ENCODE data around the gene ARG2.

Gene ARG2

GRCh38 chr14:67574156-67574555, 45.6 kb upstream of the ARG2 start:
- Histone ChIP-seq H3K27ac (no peak overlapping the region), H3K4me3 (no peak overlapping the region)
- DNase-seq (ENCODE audit: low spot score) = no peak
- TF ChIP-seq, protein P1, sequence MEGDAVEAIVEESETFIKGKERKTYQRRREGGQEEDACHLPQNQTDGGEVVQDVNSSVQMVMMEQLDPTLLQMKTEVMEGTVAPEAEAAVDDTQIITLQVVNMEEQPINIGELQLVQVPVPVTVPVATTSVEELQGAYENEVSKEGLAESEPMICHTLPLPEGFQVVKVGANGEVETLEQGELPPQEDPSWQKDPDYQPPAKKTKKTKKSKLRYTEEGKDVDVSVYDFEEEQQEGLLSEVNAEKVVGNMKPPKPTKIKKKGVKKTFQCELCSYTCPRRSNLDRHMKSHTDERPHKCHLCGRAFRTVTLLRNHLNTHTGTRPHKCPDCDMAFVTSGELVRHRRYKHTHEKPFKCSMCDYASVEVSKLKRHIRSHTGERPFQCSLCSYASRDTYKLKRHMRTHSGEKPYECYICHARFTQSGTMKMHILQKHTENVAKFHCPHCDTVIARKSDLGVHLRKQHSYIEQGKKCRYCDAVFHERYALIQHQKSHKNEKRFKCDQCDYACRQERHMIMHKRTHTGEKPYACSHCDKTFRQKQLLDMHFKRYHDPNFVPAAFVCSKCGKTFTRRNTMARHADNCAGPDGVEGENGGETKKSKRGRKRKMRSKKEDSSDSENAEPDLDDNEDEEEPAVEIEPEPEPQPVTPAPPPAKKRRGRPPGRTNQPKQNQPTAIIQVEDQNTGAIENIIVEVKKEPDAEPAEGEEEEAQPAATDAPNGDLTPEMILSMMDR (IDR thresholded peaks at IDR 0.05) = no peak

DNA sequence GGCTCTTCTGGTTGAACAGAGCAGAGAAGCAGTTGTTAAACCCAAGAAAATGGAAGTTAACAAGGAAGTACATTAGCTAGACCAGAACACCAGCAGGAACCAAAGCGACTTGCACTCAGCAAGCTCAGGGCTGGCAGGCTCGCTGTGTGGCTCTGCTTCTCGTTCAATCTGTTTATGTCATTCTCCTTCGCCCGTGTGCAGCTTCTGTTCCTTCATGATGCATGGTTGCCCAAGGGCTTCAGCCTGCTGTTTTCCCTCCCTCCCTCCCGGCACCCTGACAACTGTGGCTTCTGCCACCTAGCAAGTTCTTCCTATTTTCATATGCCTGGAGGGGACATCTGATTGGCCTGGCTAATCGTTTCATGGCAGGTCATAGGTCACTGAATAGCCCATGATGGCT, 44.9 kb upstream of the ARG2 start:
- TF ChIP-seq, protein P1 (IDR thresholded peaks at IDR 0.05) = no peak
- H3K27ac ChIP-seq = no peak overlapping the region
- DNase-seq (ENCODE audit: low spot score) = no peak
- H3K4me3 ChIP-seq = no peak overlapping the region

DNA sequence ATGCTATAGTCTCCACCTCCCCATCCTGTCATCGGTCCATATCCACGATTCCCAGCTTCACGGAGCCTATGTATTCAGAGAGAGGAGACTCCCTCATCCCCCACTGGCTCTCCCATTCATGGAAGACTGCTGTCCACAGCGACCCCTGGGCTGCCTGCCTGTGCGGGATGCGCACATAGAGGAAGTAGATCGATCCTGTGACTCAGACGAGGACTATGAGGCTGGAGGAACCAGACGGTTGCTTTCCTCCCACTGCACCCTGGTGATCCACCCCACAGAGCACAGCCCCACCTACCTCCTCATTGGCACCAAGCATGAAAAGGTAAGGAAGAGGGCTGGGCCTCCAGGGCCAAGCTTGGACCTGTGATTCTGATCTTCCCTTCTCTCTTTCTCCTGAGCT, 44.0 kb upstream of the ARG2 start:
- H3K4me3 ChIP-seq = no peak overlapping the region
- TF ChIP-seq, protein P1 (IDR thresholded peaks at IDR 0.05) = no peak
- DNase-seq (ENCODE audit: low spot score) = no peak
- H3K27ac ChIP-seq = no peak overlapping the region

DNA sequence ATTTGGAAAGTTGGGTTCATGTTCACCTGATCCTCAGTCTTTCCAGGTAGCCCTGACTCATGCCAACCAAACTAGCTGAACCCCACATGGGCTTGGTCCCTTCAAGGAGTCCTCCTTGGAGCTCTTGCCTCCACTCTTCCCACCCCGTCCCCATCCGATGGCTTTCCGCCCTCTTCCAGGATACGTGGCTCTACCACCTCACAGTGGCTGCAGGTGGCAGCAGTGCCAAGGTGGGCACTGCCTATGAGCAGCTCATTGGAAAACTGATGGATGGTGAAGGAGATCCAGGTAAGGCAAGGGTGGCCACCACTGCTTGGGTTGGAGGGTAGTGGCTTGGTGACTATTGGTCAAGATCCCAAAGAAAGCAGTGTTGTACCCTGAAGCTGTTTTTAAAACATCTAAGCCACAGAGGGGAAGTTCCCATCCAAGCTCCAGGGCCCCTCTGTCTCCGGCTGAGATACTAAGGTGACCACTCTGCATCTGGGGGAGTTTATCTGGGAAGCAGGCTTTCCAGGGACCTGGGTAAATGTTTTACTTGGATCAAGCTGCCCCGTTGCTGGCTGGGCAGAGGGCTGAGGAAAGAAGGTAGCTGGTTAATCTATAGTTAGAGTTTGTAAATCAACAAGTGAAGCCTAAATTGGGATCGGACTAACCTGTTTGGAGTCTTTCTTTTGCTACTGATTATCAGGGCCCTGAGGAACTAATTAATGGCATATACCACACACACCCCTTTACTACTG, 43.3 kb upstream of the ARG2 start:
- TF ChIP-seq, protein P1 (IDR thresholded peaks at IDR 0.05) = no peak
- no peak for DNase-seq (ENCODE audit: low spot score)
- no peak overlapping the region for H3K27ac ChIP-seq
- no peak overlapping the region for H3K4me3 ChIP-seq

GRCh38 chr14:67577181-67577808, 42.4 kb upstream of the ARG2 start:
- TF ChIP-seq, protein P1 (IDR thresholded peaks at IDR 0.05) = no peak
- H3K4me3 ChIP-seq = no peak overlapping the region
- H3K27ac ChIP-seq = no peak overlapping the region
- no peak for DNase-seq (ENCODE audit: low spot score)

- Histone ChIP-seq H3K4me3 (no peak overlapping the region), H3K27ac (no peak overlapping the region)
- no peak for DNase-seq (ENCODE audit: low spot score)
- TF ChIP-seq, protein P1 (IDR thresholded peaks at IDR 0.05) = no peak
Observed at GRCh38 chr14:67577909-67578749, 41.6 kb upstream of the ARG2 start.

Measured in coronary artery (tissue), 2 donors.